ENCODE measurements around the gene HOMER1. TPM values are rescaled to one million over a fixed set of nuclear protein-coding genes. Genes with fewer than 3 reads are reported as not detected.

HOMER1 gene
- total and polyA plus RNA-seq, 2 of the 13 experiments (the other 11 are each of a cell fraction or from before 2014, with no cell fraction given) = 5.3 to 24.8 TPM

DNA sequence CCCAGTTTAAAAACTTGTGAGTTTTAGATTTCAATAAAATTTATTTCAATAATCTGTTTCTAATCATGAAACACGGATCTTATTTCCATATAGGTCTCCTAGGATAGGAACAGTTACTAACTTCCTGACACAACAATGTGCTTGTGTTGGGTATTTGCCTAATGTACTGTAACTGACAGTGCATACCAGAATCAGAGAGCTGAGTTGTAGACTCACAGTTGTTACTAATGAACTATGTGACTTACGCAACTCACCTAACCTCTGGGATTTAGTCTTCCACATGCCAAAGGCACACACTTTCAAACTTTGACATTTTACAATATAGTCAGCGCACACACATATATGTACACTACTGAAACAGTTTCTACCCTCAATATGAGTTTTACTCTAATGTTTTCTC lies 77.7 kb downstream of the HOMER1 start (continued):
- TF ChIP-seq ZNF496 (CRISPR knock-in tag; IDR thresholded peaks at IDR 0.05; ENCODE audit: insufficient replicate concordance) = no peak
- no peak for TF ChIP-seq NPAS2 (CRISPR knock-in tag; IDR thresholded peaks at IDR 0.05; ENCODE audit: borderline replicate concordance)
- peak; percentile 64; the same call in 1 of the 2 replicates for TF ChIP-seq ZNF12 (CRISPR knock-in tag; IDR thresholded peaks at IDR 0.05)
- TF ChIP-seq ZNF331 (CRISPR knock-in tag; IDR thresholded peaks at IDR 0.05) = peak; percentile 85
- TF ChIP-seq ELF1 (CRISPR knock-in tag; IDR thresholded peaks at IDR 0.05) = no peak
- TF ChIP-seq DMAP1 (CRISPR knock-in tag; IDR thresholded peaks at IDR 0.05) = no peak
- TF ChIP-seq RXRB (CRISPR knock-in tag; IDR thresholded peaks at IDR 0.05; ENCODE audit: borderline replicate concordance) = peak; percentile 50; the same call in 1 of the 2 replicates
- no peak for TF ChIP-seq ZFP82 (CRISPR knock-in tag; IDR thresholded peaks at IDR 0.05; ENCODE audit: borderline replicate concordance)
- TF ChIP-seq, protein P1, sequence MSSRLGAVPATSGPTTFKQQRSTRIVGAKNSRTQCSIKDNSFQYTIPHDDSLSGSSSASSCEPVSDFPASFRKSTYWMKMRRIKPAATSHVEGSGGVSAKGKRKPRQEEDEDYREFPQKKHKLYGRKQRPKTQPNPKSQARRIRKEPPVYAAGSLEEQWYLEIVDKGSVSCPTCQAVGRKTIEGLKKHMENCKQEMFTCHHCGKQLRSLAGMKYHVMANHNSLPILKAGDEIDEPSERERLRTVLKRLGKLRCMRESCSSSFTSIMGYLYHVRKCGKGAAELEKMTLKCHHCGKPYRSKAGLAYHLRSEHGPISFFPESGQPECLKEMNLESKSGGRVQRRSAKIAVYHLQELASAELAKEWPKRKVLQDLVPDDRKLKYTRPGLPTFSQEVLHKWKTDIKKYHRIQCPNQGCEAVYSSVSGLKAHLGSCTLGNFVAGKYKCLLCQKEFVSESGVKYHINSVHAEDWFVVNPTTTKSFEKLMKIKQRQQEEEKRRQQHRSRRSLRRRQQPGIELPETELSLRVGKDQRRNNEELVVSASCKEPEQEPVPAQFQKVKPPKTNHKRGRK (CRISPR knock-in tag; IDR thresholded peaks at IDR 0.05) = no peak
- no peak for TF ChIP-seq TAF15 (IDR thresholded peaks at IDR 0.05; ENCODE audit: low read depth, low read length, poor library complexity, severe bottlenecking)
- TF ChIP-seq, protein P2, sequence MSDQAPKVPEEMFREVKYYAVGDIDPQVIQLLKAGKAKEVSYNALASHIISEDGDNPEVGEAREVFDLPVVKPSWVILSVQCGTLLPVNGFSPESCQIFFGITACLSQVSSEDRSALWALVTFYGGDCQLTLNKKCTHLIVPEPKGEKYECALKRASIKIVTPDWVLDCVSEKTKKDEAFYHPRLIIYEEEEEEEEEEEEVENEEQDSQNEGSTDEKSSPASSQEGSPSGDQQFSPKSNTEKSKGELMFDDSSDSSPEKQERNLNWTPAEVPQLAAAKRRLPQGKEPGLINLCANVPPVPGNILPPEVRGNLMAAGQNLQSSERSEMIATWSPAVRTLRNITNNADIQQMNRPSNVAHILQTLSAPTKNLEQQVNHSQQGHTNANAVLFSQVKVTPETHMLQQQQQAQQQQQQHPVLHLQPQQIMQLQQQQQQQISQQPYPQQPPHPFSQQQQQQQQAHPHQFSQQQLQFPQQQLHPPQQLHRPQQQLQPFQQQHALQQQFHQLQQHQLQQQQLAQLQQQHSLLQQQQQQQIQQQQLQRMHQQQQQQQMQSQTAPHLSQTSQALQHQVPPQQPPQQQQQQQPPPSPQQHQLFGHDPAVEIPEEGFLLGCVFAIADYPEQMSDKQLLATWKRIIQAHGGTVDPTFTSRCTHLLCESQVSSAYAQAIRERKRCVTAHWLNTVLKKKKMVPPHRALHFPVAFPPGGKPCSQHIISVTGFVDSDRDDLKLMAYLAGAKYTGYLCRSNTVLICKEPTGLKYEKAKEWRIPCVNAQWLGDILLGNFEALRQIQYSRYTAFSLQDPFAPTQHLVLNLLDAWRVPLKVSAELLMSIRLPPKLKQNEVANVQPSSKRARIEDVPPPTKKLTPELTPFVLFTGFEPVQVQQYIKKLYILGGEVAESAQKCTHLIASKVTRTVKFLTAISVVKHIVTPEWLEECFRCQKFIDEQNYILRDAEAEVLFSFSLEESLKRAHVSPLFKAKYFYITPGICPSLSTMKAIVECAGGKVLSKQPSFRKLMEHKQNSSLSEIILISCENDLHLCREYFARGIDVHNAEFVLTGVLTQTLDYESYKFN (CRISPR knock-in tag; conservative IDR thresholded peaks at IDR 0.05) = peak; percentile 46
- TF ChIP-seq PHF21A (CRISPR knock-in tag; IDR thresholded peaks at IDR 0.05) = no peak
- no peak for TF ChIP-seq GTF3A (CRISPR knock-in tag; conservative IDR thresholded peaks at IDR 0.05)
- TF ChIP-seq STAG1 (CRISPR knock-in tag; IDR thresholded peaks at IDR 0.05) = no peak
- TF ChIP-seq FOXK1 (CRISPR knock-in tag; IDR thresholded peaks at IDR 0.05; ENCODE audit: borderline replicate concordance, low read depth) = peak; percentile 28; the same call in 1 of the 2 replicates
- TF ChIP-seq, protein P3, sequence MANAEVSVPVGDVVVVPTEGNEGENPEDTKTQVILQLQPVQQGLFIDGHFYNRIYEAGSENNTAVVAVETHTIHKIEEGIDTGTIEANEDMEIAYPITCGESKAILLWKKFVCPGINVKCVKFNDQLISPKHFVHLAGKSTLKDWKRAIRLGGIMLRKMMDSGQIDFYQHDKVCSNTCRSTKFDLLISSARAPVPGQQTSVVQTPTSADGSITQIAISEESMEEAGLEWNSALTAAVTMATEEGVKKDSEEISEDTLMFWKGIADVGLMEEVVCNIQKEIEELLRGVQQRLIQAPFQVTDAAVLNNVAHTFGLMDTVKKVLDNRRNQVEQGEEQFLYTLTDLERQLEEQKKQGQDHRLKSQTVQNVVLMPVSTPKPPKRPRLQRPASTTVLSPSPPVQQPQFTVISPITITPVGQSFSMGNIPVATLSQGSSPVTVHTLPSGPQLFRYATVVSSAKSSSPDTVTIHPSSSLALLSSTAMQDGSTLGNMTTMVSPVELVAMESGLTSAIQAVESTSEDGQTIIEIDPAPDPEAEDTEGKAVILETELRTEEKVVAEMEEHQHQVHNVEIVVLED (CRISPR knock-in tag; IDR thresholded peaks at IDR 0.05; ENCODE audit: borderline replicate concordance) = no peak
- TF ChIP-seq CCAR2 (optimal IDR thresholded peaks at IDR 0.05; ENCODE audit: low read depth, low read length) = no peak
- TF ChIP-seq, protein P4, sequence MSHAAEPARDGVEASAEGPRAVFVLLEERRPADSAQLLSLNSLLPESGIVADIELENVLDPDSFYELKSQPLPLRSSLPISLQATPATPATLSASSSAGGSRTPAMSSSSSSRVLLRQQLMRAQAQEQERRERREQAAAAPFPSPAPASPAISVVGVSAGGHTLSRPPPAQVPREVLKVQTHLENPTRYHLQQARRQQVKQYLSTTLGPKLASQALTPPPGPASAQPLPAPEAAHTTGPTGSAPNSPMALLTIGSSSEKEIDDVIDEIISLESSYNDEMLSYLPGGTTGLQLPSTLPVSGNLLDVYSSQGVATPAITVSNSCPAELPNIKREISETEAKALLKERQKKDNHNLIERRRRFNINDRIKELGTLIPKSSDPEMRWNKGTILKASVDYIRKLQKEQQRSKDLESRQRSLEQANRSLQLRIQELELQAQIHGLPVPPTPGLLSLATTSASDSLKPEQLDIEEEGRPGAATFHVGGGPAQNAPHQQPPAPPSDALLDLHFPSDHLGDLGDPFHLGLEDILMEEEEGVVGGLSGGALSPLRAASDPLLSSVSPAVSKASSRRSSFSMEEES (CRISPR knock-in tag; IDR thresholded peaks at IDR 0.05) = 0 out of 2 replicates have a peak, but pooled peaks have one; percentile 35
- no peak for TF ChIP-seq ZFX (CRISPR knock-in tag; IDR thresholded peaks at IDR 0.05; ENCODE audit: low read depth)
- TF ChIP-seq SIN3A (IDR thresholded peaks at IDR 0.05; ENCODE audit: borderline replicate concordance, low read depth, low read length) = no peak
- TF ChIP-seq ESRRA (CRISPR knock-in tag; IDR thresholded peaks at IDR 0.05; ENCODE audit: low read depth) = no peak
